HG03159 (cell line): ENCODE data around the gene CRIM1.

Experiments
- ATAC-seq: cut with Tn5 transposase; IDR thresholded peaks from one replicate; pipeline ENCODE4 v1.9.1; 2021; ENCODE audit warnings: mild to moderate bottlenecking, moderate library complexity; ENCODE audit not compliant: unreplicated experiment

CRIM1 gene

GRCh38 chr2:36451512-36451911 lies 95.9 kb downstream of the CRIM1 start:
- ATAC-seq = no peak

GRCh38 chr2:36452260-36452659 lies 96.7 kb downstream of the CRIM1 start:
- no peak for ATAC-seq

- no peak for ATAC-seq
Observed at GRCh38 chr2:36453652-36454051, 98.1 kb downstream of the CRIM1 start.

GRCh38 chr2:36455011-36455410 lies 99.4 kb downstream of the CRIM1 start:
- ATAC-seq = no peak

- no peak for ATAC-seq
Observed at GRCh38 chr2:36455788-36456187, 100.2 kb downstream of the CRIM1 start.

- ATAC-seq = no peak
Observed at GRCh38 chr2:36456227-36457175, 100.9 kb downstream of the CRIM1 start.

- no peak for ATAC-seq
Observed at GRCh38 chr2:36458106-36458505, 102.5 kb downstream of the CRIM1 start.

GRCh38 chr2:36459725-36460137 lies 104.2 kb downstream of the CRIM1 start:
- ATAC-seq = no peak

- peak; percentile 42 for ATAC-seq
Observed at GRCh38 chr2:36461039-36461681, 105.6 kb downstream of the CRIM1 start.

GRCh38 chr2:36462311-36462935 lies 106.8 kb downstream of the CRIM1 start:
- no peak for ATAC-seq

- no peak for ATAC-seq
Observed at GRCh38 chr2:36463365-36463764, 107.8 kb downstream of the CRIM1 start.

GRCh38 chr2:36464006-36464721 lies 108.6 kb downstream of the CRIM1 start:
- ATAC-seq = no peak

GRCh38 chr2:36466135-36466534 lies 110.6 kb downstream of the CRIM1 start:
- no peak for ATAC-seq

GRCh38 chr2:36468463-36469105 lies 113.0 kb downstream of the CRIM1 start:
- ATAC-seq = no peak

- no peak for ATAC-seq
Observed at GRCh38 chr2:36469106-36469477, 113.5 kb downstream of the CRIM1 start.

GRCh38 chr2:36469710-36470109 lies 114.1 kb downstream of the CRIM1 start:
- ATAC-seq = no peak

- ATAC-seq = no peak
Observed at GRCh38 chr2:36473230-36473629, 117.7 kb downstream of the CRIM1 start.

GRCh38 chr2:36476411-36476810 lies 120.8 kb downstream of the CRIM1 start:
- no peak for ATAC-seq

GRCh38 chr2:36477315-36477714 lies 121.7 kb downstream of the CRIM1 start:
- no peak for ATAC-seq

GRCh38 chr2:36477746-36478145 lies 122.2 kb downstream of the CRIM1 start:
- ATAC-seq = no peak

GRCh38 chr2:36478332-36478738 lies 122.8 kb downstream of the CRIM1 start:
- ATAC-seq = no peak
